Measurements from ENCODE around the gene ALOX5. TPM values are rescaled to one million over a fixed set of nuclear protein-coding genes. Genes with fewer than 3 reads are reported as not detected.
"Not testable (repeated sequence)": the region's sequence is repeated elsewhere in the genome, so short reads cannot be mapped to it uniquely, and the experiment has no call there.

ALOX5 gene
- total RNA-seq, 1 donor from 2014 or later = 4.1 TPM

DNA sequence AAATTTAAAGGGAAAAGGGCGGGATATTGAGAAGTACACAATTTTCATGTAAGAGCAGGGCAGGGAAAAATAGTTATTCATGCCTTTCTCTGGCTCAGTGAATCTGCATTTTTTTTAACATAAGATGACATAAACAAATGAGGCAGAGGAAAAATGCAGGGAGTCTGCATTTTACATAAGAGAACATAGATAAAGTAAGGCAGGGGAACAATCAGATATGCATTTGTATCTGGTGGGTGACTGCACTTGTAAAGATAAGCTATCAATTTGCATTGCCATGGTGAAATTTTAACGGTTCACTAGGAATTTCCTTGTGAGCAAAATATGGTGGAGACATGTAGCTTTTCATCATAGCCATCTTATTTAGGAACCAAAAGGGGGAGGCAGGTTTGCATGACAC, 33.5 kb downstream of the ALOX5 start:
- no peak for ATAC-seq

GRCh38 chr10:45408421-45409319, 34.7 kb downstream of the ALOX5 start:
- ATAC-seq = no peak

GRCh38 chr10:45409347-45409746, 35.3 kb downstream of the ALOX5 start:
- ATAC-seq = not testable (repeated sequence)

GRCh38 chr10:45409782-45410181, 35.8 kb downstream of the ALOX5 start:
- ATAC-seq = no peak

- ATAC-seq = no peak
These were observed 36.4 kb downstream of the ALOX5 start for GRCh38 chr10:45410489-45410806.

DNA sequence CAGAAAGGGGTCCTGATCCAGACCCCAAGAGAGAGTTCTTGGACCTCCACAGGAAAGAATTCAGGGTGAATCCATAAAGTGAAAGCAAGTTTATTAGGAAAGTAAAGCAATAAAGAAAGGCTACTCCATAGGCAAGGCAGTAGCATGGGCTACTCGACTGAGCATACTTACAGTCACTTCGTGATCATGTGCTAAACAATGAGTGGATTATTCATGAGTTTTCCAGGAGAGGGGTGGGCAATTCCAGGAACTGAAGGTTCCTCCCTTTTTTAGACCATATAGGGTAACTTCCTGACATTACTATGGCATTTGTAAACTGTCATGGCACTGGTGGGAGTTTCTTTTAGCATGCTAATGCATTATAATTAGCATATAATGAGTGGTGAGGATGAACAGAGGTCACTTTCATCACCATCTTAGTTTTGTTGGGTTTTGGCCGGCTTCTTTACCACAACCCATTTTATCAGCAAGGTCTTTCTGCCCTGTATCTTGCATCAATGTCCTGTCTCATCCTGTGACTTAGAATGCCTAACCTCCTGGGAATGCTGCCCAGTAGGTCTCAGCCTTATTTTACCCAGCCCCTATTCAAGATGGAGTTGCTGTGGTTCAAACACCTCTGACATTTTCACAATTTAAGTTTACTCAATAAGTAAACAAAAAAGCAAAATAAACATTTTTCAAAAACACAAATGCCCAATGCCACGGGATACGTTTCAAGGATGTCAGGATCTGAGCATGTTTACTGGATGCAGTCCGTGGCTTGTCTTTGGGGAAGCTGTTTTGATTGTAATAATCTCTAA, 37.0 kb downstream of the ALOX5 start:
- ATAC-seq = no peak

- ATAC-seq = no peak
These were observed 37.6 kb downstream of the ALOX5 start for GRCh38 chr10:45411607-45411940.

- not testable (repeated sequence) for ATAC-seq
These were observed 41.0 kb downstream of the ALOX5 start for GRCh38 chr10:45415062-45415461.

DNA sequence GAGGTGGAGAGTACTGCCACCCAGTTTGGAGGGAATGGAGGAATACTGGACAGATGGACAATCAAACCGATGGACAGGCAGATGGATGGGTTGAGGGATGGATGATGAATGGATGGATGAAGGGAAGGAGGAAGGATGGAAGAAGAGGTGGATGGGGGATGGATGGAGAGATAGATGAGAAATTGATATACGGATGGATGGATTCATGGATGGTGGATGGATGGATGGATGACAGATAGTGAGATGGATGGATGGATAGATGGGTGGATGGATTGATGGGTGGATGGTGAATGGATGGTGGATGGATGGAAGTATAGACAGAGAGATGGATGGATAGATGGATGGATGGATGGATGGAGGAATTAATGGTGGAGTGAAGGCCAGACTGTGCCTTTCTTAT, 42.6 kb downstream of the ALOX5 start:
- no peak for ATAC-seq

DNA sequence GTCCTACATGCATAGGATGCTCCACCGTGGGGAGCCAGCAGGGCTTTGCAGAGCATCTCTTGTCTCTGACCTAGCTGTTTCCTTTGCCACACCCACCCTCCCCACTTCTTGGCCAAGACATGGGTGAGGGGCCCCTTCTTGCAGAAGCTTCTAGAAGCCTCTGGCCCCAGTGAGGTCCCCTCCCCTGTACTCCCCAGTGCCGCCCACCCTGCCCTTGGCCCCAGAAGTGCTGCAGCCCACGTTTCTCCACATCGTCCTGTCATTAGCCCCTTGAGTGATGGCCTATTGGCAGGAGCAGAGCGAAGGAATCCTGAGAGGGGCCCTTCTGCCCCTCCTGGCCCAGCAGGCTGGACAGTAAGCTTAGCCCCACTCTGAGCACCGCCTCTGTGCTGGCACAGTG, 43.7 kb downstream of the ALOX5 start:
- ATAC-seq = no peak

- ATAC-seq = no peak
These were observed 44.4 kb downstream of the ALOX5 start for GRCh38 chr10:45418417-45418848.

DNA sequence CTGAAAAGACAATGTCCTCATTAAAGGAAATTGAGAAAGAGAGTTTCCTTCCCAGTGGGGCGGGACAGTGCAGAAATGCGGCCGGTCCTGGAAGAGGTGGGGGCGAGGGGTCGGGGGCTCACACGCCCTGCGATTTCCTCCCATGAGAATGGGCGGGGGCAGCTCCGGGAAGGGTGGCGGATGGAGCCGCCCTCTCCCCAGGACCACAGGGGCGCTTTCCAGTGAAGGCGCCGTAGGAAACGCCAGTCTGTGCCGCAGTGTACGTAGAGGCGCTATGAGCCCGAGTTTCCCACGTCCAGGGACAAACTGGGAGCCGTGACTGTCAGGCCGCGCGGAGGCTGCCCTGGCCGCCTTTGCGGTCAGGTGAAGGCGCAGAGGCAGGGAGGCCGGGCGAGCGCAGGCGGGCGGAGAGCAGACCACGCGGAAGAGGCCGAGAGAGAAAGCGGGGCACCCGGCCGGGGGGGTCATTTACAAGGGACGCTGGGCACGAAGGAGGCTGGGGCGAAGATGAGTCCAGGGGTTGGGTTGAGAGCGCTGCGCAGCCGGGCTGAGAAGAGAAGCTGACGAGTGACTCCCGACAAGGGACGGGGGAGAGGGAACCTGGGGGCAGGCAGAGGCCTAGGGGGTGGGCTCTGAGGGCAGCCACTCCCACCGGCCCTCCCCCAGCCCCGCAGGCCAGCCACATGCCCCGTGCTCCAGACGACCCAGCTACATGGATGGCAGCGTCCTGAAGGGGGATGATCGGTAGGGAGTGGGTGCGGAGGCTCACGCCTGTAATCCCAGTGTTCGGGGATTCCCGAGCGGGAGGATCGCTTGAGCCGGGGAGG, 45.0 kb downstream of the ALOX5 start:
- ATAC-seq = peak; percentile 62

DNA sequence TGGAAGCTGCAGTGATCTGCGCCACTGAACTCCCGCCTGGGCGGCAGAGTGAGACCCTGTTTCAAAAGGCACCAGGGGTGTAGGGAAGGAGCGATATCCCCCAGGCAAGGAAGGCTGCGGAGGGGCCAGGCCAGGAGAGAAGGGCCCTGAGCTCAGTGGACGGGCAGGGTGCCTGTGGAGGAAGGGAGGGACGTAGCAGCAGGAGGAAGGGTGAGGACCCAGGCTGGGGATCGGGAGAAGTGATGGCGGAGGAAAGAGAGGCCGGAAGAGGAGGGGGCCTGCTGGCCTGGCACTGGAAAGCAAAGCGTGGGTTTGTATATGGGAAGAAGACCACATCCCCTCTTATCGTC, 45.6 kb downstream of the ALOX5 start:
- no peak for ATAC-seq

GRCh38 chr10:45420453-45421192, 46.6 kb downstream of the ALOX5 start:
- ATAC-seq = peak; percentile 62

DNA sequence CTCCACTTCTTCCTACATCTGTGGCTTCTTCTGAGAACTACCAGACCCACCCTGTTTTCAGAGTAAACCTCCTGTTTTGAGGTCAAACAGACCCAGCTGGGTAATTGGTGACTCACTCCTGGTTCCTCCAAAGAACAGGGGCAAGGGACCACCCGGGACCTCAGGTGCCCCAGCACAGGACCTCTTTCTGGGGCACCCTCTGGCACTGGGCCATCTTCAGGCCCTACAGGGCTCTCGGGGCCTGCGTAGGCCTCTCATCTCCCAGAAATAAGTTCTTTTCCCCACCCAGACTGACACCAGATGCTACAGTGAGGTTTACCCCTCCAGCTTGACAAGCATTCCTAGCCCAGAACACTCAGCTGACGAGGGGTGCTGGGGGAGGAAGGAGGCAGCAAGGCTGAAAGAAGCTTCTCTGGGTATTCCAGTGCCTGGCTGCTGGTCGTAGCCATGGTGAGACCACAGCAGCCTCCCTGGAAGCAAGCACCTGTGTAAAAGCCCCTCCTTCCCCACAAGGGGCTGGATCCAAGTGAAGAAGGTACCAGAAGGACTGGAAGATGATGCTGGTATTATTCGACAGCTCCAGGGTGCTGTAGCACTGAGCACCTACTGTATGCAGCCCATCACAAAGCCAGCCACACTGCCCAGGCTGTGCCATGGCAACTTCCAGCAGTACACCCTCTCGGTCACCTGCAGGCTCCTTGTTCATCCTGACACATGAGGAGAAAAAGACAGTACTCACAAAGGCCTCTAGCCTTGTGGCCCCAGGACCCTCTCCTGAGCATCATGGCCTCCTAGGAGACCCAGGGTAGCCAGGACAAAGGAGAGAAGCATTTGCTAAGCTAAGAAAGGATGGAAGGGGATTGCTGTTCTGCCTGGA, 47.4 kb downstream of the ALOX5 start:
- no peak for ATAC-seq

DNA sequence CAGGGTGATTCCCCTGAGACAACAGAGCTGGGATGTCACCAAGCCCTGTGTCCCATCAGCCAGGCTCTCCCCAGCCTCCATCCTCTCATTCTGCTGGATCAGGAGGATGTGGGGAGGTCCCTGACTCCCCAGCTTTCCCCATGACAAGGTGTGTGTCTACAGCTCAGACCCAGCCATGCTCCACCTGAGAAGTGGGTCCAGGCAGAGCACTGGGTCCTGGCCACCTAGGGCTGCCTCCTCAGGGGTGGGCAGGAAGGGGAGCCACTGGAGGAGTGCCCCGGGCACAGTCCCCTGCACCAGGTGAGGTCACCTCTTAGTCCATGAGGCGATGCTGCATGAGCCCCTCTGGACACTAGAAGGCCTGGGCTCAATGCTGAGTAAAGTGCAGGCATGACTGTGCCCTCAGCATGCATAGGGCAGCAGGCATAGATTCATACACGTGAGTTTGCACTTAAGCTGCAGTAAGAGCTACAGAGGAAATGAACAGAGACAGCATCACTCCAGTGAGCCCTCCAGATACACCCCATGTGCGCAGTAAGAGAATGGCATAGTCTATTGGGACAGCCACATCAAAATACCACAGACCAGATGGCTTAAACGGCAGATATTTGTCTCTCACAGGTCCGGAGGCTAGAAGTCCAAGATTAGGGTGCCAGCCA, 48.3 kb downstream of the ALOX5 start:
- ATAC-seq = no peak

- no peak for ATAC-seq
These were observed 49.0 kb downstream of the ALOX5 start for GRCh38 chr10:45422866-45423659.

DNA sequence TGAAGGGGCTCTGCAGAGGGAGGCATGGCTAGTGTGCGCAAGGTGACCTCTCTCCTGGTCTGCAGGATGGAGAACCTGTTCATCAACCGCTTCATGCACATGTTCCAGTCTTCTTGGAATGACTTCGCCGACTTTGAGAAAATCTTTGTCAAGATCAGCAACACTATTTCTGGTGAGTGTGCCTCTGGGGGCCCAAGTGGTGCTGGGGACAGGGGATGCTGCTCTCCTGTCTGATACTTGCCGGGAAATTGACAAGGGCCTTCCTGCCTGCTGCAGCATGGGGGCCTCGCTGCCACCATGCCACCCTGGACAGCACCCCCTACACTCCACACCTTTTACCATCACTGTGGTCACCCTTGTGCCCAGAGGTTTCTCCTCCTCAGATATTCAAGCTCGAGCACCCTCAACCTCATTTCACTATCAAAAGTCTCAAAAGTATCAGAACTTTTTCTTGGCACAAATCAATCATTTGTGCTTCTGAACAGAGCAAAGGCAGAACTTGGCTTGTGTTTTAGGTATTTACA, 50.0 kb downstream of the ALOX5 start:
- ATAC-seq = no peak

DNA sequence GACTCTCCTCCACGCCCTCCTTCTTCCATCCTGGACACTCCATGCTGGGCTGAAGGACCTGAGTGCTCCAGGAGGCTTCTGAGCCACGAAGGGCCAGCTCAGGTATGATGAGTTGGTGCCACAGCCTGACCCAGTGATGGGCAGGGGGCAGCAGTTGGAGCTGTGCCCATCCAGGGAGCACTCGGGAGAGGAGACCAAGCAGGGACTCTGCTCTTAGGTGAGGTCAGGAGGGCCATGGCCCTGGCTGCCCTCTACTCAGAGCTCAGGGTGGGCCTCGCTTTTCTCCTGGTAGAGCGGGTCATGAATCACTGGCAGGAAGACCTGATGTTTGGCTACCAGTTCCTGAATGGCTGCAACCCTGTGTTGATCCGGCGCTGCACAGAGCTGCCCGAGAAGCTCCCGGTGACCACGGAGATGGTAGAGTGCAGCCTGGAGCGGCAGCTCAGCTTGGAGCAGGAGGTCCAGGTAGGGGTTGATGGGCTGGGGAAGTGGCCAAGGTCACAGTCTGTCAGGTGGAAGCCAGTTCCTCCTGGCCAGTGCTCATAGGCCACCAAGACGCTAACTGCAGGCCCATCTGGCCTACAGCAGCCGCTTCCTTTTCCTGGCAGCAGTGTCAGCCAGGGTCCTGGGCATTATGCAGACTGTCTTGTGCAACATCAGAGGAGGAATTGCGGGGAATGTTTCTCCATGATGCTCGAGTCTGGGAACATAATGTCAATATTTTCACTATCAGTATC, 50.8 kb downstream of the ALOX5 start:
- ATAC-seq = no peak

Measured in esophagus mucosa (tissue), 1 donor.